Motor neuron (in vitro differentiated cells): ENCODE results near the gene KRT31. TPM values are rescaled to one million over a fixed set of nuclear protein-coding genes. Genes with fewer than 3 reads are reported as not detected.
A peak's percentile ranks its signal among the peaks of the same experiment; 100 is the strongest.
"Not testable (repeated sequence)": the region's sequence is repeated elsewhere in the genome, so short reads cannot be mapped to it uniquely, and the experiment has no call there.

Experiments used
- ATAC-seq, 8 experiments: fragments of 200-7000 bp; cut with Tn5 transposase; replicated peaks in 6 of 8; 2 replicates each; pipeline ENCODE4 v1.8.0; 2021; ENCODE audit warnings: mild to moderate bottlenecking in 8 of 8, moderate library complexity in 8 of 8
- H3K27ac ChIP-seq, 2 donors: fragments of 250-450 bp; sonication (Bioruptor Pico); 2 replicates each; pipeline ENCODE4 v1.9.0; 2021; ENCODE audit warnings: antibody characterized with exemption in 2 of 2, mild to moderate bottlenecking in 2 of 2, moderate library complexity in 1 of 2
- H3K4me1 ChIP-seq, 2 donors: fragments of 250-450 bp; sonication (Bioruptor Pico); replicated peaks in 1 of 2; 2 replicates each; pipeline ENCODE4 v1.6.1; 2021; ENCODE audit warnings: antibody characterized with exemption in 2 of 2, mild to moderate bottlenecking in 2 of 2, moderate library complexity in 1 of 2
- H3K4me3 ChIP-seq, 5 donors: fragments of 250-450 bp; sonication (Bioruptor Pico); 2 replicates each; pipeline ENCODE4 v1.9.0; 2021; ENCODE audit warnings: antibody characterized with exemption in 5 of 5, mild to moderate bottlenecking in 5 of 5, moderate library complexity in 4 of 5
- WGBS, 10 experiments: fragments of 450-650 bp; shearing (Covaris generic); methylation state at CpG; one replicate each; pipeline ENCODE4 v1.0.0; 2022; 5-methylcytosine and 5-hydroxymethylcytosine counted together
- in situ Hi-C, 9 experiments: fragments of 400-800 bp; cut with MboI; loops; one replicate each; pipeline ENCODE4 v1.15.0; 2021; ENCODE audit warnings: low sequenced_read_pairs in 9 of 9, low pct_unique_long_range_greater_than_20kb in 2 of 9; ENCODE audit not compliant: unreplicated experiment in 9 of 9
- total RNA-seq, 8 experiments: library from RNA; unstranded; fragments of 300-600 nt; gene quantifications; 2 replicates each; pipeline versions ENCODE4 v1.2.3 to v1.2.4, GENCODE V29; 2022

KRT31 gene
- total RNA-seq = under 1 TPM in 2 of 8 experiments, not detected in 6; 0.32 to 0.38 TPM

DNA sequence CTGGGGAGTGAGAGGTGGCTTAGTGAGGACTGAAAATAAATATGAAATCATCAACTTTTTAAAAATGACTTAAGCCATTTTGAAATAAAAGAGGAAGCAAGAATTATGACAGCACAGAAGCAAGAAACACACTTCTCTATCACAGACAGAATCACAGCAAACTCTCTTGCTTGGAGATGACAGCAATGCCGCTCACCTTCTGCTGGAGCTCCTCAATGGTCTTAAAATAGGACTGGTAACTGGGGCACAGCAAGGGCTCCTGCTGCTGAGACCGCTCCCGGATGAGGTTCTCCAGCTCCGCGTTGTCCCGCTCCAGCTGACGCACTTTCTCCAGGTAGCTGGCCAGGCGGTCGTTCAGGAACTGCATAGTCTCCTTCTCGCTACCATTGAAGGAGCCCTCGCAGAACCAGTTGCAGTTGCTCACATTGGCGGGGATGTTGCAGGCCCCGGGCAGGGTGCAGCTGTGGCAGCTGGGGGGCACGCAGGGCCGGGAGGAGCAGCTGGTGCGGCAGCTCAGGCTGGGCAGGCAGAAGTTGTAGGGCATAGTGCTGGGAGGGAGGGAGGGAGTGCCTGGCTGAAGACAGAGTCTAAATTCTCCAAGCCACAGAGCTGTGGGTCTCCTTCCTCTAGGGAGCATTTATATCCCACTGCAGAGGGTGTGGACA, at the start of gene KRT31:
TSS of gene KRT31 (minus strand) at position 613 of the 665 bp plus-strand sequence. CDS start at position 544, 69 bp downstream.
- ATAC-seq = no peak
- Histone ChIP-seq H3K4me1 (no peaks in the 10 kb centered on the region), H3K27ac (no peak within 1 kb of the TSS), H3K4me3 (no peak within 1 kb of the TSS)
- WGBS, 10 experiments = 71 to 94% (median 90%) methylated on average over 1 to 3 of the region's 16 CpGs; no CpG with 5 or more reads in 7 of the 10 experiments
- in situ Hi-C loops = no loop called here

DNA sequence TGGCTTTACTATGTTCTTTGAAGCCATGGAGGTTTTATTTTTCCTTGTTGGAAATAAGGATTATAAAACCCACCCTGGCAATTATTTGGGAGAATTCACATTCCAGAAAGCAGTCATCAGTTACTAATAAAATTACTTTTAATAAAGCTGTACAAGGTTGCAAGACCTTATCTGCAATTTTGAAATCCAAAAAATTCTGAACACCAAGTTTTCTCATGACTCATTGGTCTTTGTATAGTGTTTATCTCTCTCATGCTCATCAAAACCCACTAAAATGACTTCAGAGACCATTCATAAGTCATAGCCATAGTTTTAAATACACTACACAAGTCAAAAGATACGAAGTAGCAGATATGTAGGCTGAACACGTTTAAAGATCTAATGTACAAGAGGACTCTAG, 49.4 kb upstream of the KRT31 start:
- no peak for ATAC-seq
- in situ Hi-C loops = no loop called here
- Histone ChIP-seq H3K4me1 (peaks cover 10 to 17% of the 10 kb centered on the region in 2 donors), H3K27ac (no peak overlapping the region), H3K4me3 (no peak overlapping the region)
- 0 to 94% (median 60%) methylated on average over 1 to 2 of the region's 2 CpGs; no CpG with 5 or more reads in 2 of the 10 experiments for WGBS, 10 experiments

DNA sequence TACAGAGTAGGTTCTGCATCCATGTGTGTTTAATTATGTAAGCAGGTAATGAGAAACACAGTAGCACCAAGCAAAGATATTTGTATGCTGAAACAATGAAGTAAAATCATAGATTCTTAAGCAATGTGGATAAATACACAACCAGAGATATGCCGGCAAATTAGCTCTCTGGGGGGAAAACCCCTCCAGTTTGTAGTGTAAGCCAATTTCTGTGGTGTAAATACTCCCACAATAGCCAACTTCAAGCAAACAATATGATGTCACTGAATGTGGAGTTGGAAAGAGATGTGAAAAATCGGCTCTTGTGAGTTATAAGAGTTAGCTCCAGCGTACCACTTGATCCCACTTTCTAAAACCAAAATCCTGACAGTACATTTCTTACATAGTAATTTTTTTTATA, 47.2 kb upstream of the KRT31 start:
- 0 to 100% (median 80%) methylated on average over 1 to 3 of the region's 3 CpGs; no CpG with 5 or more reads in 1 of the 10 experiments for WGBS, 10 experiments
- in situ Hi-C loops = no loop called here
- ATAC-seq = no peak
- no peak overlapping the region for H3K27ac ChIP-seq
- H3K4me3 ChIP-seq = no peak overlapping the region
- peaks cover 10 to 17% of the 10 kb centered on the region in 2 donors for H3K4me1 ChIP-seq

DNA sequence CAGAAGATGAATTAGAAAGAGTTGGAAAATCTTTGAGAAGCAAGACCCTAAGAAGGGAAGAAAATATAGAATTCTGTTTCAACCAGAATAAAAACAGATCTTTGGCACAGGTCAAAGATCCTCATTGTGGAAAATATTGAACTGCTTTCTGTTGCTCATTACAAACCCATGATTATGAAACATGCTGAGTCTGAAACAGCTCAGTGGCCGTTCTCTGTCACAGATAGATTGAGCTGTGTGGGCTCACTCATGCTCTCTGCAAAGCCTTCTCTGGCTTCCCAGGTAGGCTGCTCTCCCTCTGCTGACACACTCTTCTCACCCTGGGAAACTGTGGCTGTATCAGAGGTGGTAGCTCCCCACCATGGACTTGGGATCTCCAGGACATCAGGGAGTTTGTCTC, 46.8 kb upstream of the KRT31 start:
- H3K4me3 ChIP-seq = no peak overlapping the region
- peaks cover 10 to 17% of the 10 kb centered on the region in 2 donors for H3K4me1 ChIP-seq
- in situ Hi-C loops = no loop called here
- 0 to 100% (median 92%) methylated on average over 1 of the region's 1 CpG; no CpG with 5 or more reads in 2 of the 10 experiments for WGBS, 10 experiments
- ATAC-seq = no peak
- no peak overlapping the region for H3K27ac ChIP-seq

DNA sequence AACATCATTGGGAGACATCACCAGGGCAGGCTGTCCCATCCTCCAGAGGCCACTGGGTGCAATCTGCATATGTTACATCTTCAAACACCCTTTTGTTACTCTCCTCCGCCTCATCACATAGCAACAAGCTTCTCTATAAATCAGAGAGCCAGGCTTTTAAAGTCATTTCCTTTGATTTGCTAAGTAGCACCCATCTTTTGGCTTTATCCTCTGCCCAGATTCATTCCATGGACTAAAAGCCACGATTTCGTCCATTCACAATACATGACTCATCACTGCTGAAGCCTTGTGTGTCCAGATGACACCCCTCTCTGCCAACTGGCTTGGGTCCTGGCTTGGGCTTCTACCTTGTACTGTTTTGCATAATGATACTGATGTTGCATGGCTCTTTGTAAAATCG, 45.3 kb upstream of the KRT31 start:
- in situ Hi-C loops = no loop called here
- 6 to 60% (median 22%) methylated on average over 1 to 3 of the region's 4 CpGs; no CpG with 5 or more reads in 1 of the 10 experiments for WGBS, 10 experiments
- ATAC-seq = peak in 7 of 8 experiments; percentile 68 to 97 (median 89)

DNA sequence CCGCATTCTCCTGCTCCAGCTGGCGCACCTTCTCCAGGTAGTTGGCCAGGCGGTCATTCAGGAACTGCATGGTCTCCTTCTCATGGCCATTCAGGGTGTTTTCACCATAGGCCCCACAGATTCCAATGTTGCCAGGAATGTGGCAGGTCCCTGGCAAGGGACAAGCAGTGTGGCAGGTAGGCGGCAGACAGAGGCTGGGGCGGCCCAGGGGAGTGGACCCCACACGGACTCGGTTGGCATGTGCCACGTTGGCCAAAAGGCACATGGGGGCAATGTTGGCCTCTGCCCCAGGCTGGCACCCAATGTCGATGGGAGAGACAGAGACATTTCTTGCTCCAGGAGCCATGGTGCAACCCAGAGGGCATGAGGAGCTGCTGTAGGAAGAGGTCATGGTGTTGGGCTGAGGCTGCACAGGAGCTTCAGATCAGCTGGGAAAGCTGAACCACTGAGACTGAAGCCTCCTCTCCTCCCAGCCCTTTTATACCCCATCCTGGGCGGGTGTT, 43.2 kb upstream of the KRT31 start, which contains the start of gene KRT38:
TSS of gene KRT38 (minus strand) at position 453 of the 503 bp plus-strand sequence. CDS start at position 391, 62 bp downstream.
- Histone ChIP-seq H3K27ac (no peak within 1 kb of the TSS), H3K4me1 (peaks cover 10 to 17% of the 10 kb centered on the region in 2 donors), H3K4me3 (no peak within 1 kb of the TSS)
- no peak for ATAC-seq
- in situ Hi-C loops = no loop called here
- 80 to 100% (median 95%) methylated on average over 1 to 5 of the region's 10 CpGs; no CpG with 5 or more reads in 6 of the 10 experiments for WGBS, 10 experiments

More for the DNA sequence above, 45.3 kb upstream of the KRT31 start:
- no peak overlapping the region for H3K4me3 ChIP-seq
- peak overlapping the region in 1 of 2 donors; percentile 80 for H3K27ac ChIP-seq
- peaks cover 10 to 17% of the 10 kb centered on the region in 2 donors for H3K4me1 ChIP-seq

DNA sequence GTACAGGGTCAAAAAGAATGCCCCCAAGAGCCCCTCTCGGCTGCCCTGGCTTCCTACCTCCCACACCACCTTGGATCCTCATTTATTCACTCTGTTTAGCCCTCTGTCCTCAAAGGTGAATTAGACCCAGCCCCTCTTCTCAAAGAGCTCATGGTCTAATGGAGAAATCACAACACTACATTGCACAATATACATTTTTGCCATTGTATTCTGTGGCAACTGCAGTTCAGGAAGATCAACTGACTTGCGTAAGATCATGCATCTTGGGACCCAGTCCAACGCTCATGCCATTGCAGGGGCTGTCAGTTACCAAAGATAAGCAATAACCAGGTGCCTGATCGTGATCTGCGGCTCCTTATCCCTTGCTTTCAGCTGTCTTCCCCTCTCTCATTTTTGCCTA, 42.0 kb upstream of the KRT31 start:
- WGBS, 10 experiments = 70 to 100% (median 86%) methylated on average over 2 to 5 of the region's 5 CpGs; no CpG with 5 or more reads in 5 of the 10 experiments
- in situ Hi-C loops = no loop called here
- no peak for ATAC-seq

DNA sequence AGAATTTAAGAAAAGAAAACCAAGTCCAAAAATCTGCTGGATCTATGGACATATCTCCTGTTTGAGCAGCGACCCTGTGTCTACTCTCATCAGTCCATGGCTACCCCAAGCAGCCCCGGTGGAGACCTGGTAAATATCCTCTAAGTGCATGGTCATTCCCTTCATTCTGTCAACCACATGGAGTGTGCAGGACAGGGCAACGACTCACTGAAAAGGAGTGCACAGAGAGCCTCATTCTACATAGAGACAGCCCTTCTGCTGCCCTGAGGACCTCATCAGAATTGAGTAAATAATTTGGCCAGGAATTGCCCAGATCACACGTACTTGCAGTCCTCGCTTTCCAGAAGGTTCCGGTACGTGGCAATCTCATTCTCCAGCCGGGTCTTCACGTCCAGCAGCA, 40.4 kb upstream of the KRT31 start:
- peaks cover 18 to 26% of the 10 kb centered on the region in 2 donors for H3K4me1 ChIP-seq
- no peak for ATAC-seq
- H3K4me3 ChIP-seq = no peak overlapping the region
- in situ Hi-C loops = no loop called here
- WGBS, 10 experiments = 30 to 95% (median 76%) methylated on average over 1 to 9 of the region's 9 CpGs; no CpG with 5 or more reads in 2 of the 10 experiments
- no peak overlapping the region for H3K27ac ChIP-seq

More for the DNA sequence above, 42.0 kb upstream of the KRT31 start:
- H3K27ac ChIP-seq = no peak overlapping the region
- peaks cover 14 to 23% of the 10 kb centered on the region in 2 donors for H3K4me1 ChIP-seq
- H3K4me3 ChIP-seq = no peak overlapping the region

DNA sequence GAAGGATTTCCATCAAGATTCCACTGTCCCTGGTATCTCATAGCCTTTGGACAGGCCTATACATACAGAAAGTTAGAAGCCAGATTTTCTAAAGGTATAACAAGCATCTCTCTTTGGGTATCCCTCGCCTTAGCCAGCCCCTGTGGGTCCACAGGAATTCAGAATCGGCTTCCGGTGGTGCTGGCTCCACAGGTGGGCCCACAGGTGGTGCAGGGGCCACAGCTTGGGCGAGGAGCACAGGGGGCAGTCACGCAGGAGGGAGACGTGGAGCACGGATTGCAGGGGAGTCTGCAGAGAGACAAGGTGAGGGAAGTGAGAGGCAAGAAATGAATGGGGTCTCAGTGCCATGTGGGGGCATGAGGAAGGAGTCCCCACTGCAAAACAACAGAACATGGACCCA, 39.8 kb upstream of the KRT31 start:
- Histone ChIP-seq H3K4me3 (no peak overlapping the region), H3K27ac (no peak overlapping the region), H3K4me1 (peaks cover 12 to 21% of the 10 kb centered on the region in 2 donors)
- WGBS, 10 experiments = 25 to 100% (median 85%) methylated on average over 1 to 6 of the region's 7 CpGs; no CpG with 5 or more reads in 4 of the 10 experiments
- in situ Hi-C loops = no loop called here
- ATAC-seq = no peak

DNA sequence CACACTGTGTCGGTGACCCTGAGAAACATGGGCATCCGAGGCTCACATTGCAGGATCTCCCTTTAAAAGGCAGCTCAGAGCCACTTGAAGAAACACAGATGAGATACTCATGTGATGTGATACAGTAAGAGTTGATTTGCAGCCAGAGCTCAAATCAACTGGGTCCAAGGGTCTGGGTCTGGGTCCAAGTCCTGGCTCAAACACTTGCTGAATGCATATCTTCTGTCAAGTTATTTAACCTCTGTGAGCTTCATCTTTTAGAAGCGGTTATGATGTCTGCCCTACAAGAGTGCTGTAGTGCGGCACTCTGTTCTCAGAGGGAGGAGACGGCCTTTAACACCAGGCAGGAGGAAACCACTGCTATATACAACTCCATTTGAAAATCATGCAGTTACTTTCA, 37.0 kb upstream of the KRT31 start:
- H3K4me3 ChIP-seq = no peak overlapping the region
- peak in 4 of 8 experiments; percentile 7 to 20 (median 10) for ATAC-seq
- 40 to 90% (median 77%) methylated on average over 1 to 4 of the region's 5 CpGs; no CpG with 5 or more reads in 4 of the 10 experiments for WGBS, 10 experiments
- H3K4me1 ChIP-seq = peaks cover 12 to 16% of the 10 kb centered on the region in 2 donors
- in situ Hi-C loops = no loop called here
- no peak overlapping the region for H3K27ac ChIP-seq

DNA sequence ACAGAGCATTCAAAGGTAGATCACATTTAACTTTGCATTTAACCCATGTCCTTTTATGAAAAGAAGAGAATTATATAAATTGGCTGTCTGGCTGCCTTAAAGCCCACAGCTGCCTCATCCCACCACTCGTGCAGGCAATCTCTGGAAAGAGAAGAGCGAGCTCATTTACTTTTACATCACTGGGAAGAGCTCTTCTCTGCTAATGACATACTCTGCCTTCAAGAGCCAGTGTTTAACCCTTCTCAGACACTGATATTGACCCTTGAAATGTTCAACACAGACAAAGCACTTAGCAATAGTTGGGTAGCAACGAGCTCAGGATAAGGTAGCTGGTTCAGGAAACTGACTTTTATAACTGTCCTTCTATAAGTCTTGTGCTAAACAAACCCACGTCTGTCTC, 36.6 kb upstream of the KRT31 start:
- peak in 5 of 8 experiments; percentile 63 to 81 (median 65) for ATAC-seq
- Histone ChIP-seq H3K27ac (no peak overlapping the region), H3K4me3 (no peak overlapping the region), H3K4me1 (peaks cover 12 to 18% of the 10 kb centered on the region in 2 donors)
- in situ Hi-C loops = no loop called here
- WGBS, 10 experiments = 0 to 61% (median 47%) methylated on average over 1 to 4 of the region's 4 CpGs; no CpG with 5 or more reads in 3 of the 10 experiments

DNA sequence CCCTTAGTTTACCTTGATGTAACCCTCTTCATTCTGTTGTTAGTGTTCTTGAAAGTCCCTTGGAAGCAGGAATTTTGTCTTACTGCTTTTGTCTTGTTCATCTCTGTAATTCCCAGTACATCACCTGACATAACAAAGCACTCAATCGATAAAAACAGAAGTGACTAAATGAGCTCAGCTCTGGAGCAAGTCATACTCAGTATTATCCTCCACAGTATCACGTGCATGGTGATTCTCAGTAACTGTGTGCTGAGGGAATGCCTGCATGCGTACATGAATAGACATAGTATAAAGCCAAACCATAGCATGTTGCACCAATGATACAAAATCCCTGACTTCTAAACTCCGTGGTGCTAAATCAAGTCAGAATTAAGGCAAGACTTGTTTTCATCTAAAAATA, 36.2 kb upstream of the KRT31 start:
- Histone ChIP-seq H3K4me3 (no peak overlapping the region), H3K4me1 (peaks cover 12 to 21% of the 10 kb centered on the region in 2 donors), H3K27ac (no peak overlapping the region)
- WGBS, 10 experiments = 0 to 100% (median 50%) methylated on average over 1 to 4 of the region's 4 CpGs
- peak in 5 of 8 experiments; percentile 90 to 96 (median 95) for ATAC-seq
- in situ Hi-C loops = no loop called here

DNA sequence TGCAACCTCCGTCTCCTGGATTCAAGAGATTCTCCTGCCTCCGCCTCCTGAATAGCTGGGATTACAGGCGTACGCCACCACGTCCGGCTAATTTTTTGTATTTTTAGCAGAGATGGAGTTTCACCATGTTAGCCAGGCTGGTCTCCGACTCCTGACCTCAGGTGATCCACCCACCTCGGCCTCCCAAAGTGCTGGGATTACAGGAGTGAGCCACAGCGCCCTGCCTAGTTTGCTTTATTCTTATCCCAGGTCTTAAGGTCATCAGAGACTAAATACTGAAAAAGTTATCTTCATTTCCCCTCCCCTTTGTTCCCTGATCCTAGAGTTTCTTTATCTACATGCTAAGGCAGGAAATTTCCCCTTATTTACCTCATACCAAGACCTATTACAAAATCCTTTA, 33.0 kb upstream of the KRT31 start:
- ATAC-seq, in situ Hi-C loops: not testable (repeated sequence)
- 39 to 100% (median 88%) methylated on average over 1 to 9 of the region's 9 CpGs for WGBS, 10 experiments

More for the DNA sequence above, 33.0 kb upstream of the KRT31 start:
- H3K4me3 ChIP-seq, H3K27ac ChIP-seq: not testable (repeated sequence)
- H3K4me1 ChIP-seq = peaks cover 12 to 21% of the 10 kb centered on the region in 2 donors
